Measurements from ENCODE around the gene SNRNP35. TPM values are rescaled to one million over a fixed set of nuclear protein-coding genes. Genes with fewer than 3 reads are reported as not detected.

SNRNP35 gene
- total RNA-seq, 1 experiment from 2014 or later, result 18.0 TPM

- intact Hi-C loops (cut with micrococcal nuclease), result no loop called here
- Mint-ChIP-seq H3K27me3 (ENCODE audit: insufficient read depth, unreplicated experiment) (no peaks in the 10 kb centered on the region), H3K4me3 (ENCODE audit: unreplicated experiment) (no peak overlapping the region), H3K27ac (ENCODE audit: low read depth, unreplicated experiment) (no peak overlapping the region), H3K4me1 (ENCODE audit: insufficient read depth, unreplicated experiment) (peaks cover 10% of the 10 kb centered on the region), H3K36me3 (ENCODE audit: insufficient read depth, unreplicated experiment) (peaks cover 69% of the 10 kb centered on the region), H3K9me3 (ENCODE audit: unreplicated experiment) (no peaks in the 10 kb centered on the region)
- no peak for DNase-seq (ENCODE audit: unreplicated experiment)
- BruUV-seq (replicated peaks), result no TSS peak
- ChIA-PET POLR2A (interaction anchor here (0.9 to 1.7 kb wide), 3 partner anchors 8 to 101 kb away, joined by 3 to 5 read pairs (median 3); partner anchors contain the start of gene SNRNP35), CTCF (interaction anchor here (0.5 to 0.7 kb wide), 3 partner anchors 16 to 334 kb away, joined by 3 read pairs; no protein-coding TSS in a partner anchor)
- TF ChIP-seq, protein P1, sequence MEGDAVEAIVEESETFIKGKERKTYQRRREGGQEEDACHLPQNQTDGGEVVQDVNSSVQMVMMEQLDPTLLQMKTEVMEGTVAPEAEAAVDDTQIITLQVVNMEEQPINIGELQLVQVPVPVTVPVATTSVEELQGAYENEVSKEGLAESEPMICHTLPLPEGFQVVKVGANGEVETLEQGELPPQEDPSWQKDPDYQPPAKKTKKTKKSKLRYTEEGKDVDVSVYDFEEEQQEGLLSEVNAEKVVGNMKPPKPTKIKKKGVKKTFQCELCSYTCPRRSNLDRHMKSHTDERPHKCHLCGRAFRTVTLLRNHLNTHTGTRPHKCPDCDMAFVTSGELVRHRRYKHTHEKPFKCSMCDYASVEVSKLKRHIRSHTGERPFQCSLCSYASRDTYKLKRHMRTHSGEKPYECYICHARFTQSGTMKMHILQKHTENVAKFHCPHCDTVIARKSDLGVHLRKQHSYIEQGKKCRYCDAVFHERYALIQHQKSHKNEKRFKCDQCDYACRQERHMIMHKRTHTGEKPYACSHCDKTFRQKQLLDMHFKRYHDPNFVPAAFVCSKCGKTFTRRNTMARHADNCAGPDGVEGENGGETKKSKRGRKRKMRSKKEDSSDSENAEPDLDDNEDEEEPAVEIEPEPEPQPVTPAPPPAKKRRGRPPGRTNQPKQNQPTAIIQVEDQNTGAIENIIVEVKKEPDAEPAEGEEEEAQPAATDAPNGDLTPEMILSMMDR (IDR thresholded peaks at IDR 0.05; ENCODE audit: unreplicated experiment), result no peak
These were observed 24.9 kb downstream of the SNRNP35 start for GRCh38 chr12:123482876-123483275.

DNA sequence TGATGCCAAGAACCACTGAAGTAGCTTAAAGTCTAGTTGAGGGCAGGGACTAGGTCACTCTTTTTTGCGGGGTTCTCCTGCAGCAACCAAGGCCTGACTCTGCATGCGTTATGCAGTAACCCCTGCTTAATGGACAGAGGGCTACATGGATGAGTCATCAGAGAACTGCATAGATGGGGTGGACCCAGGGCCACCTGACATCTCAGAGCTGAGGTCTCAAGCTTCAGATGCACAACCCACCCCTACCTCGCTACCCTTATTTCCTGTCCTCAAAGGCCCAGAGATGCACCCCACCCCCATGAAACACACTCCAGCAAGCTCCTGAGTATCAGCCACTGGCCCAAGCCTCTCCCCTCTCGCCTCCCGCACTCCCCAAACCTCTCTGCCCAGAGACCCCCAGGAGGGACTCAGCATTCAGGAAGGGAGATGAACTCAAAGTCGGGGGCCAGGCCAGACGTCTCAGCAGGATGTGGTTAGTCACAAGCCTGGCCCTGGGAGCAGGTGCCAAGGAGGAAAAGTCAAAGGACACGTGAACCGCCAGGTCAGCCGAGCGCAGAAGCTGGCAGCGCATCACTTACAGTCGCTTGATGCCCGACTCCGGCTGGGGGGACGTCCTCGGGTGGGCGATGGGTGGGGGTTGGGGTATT is 25.8 kb downstream of the SNRNP35 start:
- Mint-ChIP-seq H3K4me3 (ENCODE audit: unreplicated experiment) (no peak overlapping the region), H3K27me3 (ENCODE audit: insufficient read depth, unreplicated experiment) (no peaks in the 10 kb centered on the region), H3K36me3 (ENCODE audit: insufficient read depth, unreplicated experiment) (peaks cover 67% of the 10 kb centered on the region), H3K4me1 (ENCODE audit: insufficient read depth, unreplicated experiment) (peaks cover 7% of the 10 kb centered on the region), H3K27ac (ENCODE audit: low read depth, unreplicated experiment) (no peak overlapping the region), H3K9me3 (ENCODE audit: unreplicated experiment) (no peaks in the 10 kb centered on the region)
- intact Hi-C loops (cut with micrococcal nuclease), result no loop called here
- POLR2A ChIA-PET, result interaction anchor here (1.0 kb wide), 1 partner anchor 9 kb away, joined by 3 read pairs; no protein-coding TSS in a partner anchor
- DNase-seq (ENCODE audit: unreplicated experiment), result no peak
- no TSS peak for BruUV-seq (replicated peaks)
- CTCF ChIA-PET, result no interaction called here
- TF ChIP-seq, protein P1 (IDR thresholded peaks at IDR 0.05; ENCODE audit: unreplicated experiment), result no peak

DNA sequence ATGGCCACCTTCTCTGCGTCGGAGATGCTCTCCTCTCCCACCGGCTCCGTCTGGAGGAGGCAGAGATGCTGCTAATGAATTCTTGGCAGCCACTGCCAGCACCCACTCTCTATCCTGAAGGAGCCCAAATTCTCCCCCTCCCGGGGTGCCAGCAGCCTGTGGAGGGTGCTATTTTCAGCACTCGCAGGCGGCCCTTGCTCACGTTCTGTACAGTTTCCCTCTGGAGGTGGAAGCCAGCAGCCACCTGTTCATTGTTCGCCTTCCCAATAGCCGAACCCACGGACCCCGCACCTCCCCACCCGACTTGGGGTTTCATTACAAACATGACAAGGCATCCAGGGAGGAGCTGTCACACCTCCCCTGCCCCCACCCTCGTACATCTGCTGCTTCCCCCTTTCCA is 27.8 kb downstream of the SNRNP35 start:
- H3K4me1 Mint-ChIP-seq (ENCODE audit: insufficient read depth, unreplicated experiment), result no peaks in the 10 kb centered on the region

GRCh38 chr12:123487428-123487827 is 29.5 kb downstream of the SNRNP35 start:
- H3K27me3 Mint-ChIP-seq (ENCODE audit: insufficient read depth, unreplicated experiment), result no peaks in the 10 kb centered on the region
- CTCF ChIA-PET, result no interaction called here
- TF ChIP-seq, protein P1 (IDR thresholded peaks at IDR 0.05; ENCODE audit: unreplicated experiment), result no peak

More for the DNA sequence above, 27.8 kb downstream of the SNRNP35 start:
- no peak for DNase-seq (ENCODE audit: unreplicated experiment)
- BruUV-seq (replicated peaks), result no TSS peak
- no peak overlapping the region for H3K27ac Mint-ChIP-seq (ENCODE audit: low read depth, unreplicated experiment)
- H3K4me3 Mint-ChIP-seq (ENCODE audit: unreplicated experiment), result no peak overlapping the region
- intact Hi-C loops (cut with micrococcal nuclease), result no loop called here
- TF ChIP-seq, protein P1 (IDR thresholded peaks at IDR 0.05; ENCODE audit: unreplicated experiment), result no peak
- H3K9me3 Mint-ChIP-seq (ENCODE audit: unreplicated experiment), result no peaks in the 10 kb centered on the region
- H3K27me3 Mint-ChIP-seq (ENCODE audit: insufficient read depth, unreplicated experiment), result no peaks in the 10 kb centered on the region
- ChIA-PET POLR2A (interaction anchor here (0.6 to 0.7 kb wide), 2 partner anchors 11 to 19 kb away, joined by 3 read pairs; no protein-coding TSS in a partner anchor), CTCF (no interaction called here)
- peaks cover 55% of the 10 kb centered on the region for H3K36me3 Mint-ChIP-seq (ENCODE audit: insufficient read depth, unreplicated experiment)

More at GRCh38 chr12:123487428-123487827, 29.5 kb downstream of the SNRNP35 start:
- Mint-ChIP-seq H3K27ac (ENCODE audit: low read depth, unreplicated experiment) (no peak overlapping the region), H3K9me3 (ENCODE audit: unreplicated experiment) (no peaks in the 10 kb centered on the region), H3K4me3 (ENCODE audit: unreplicated experiment) (no peak overlapping the region), H3K4me1 (ENCODE audit: insufficient read depth, unreplicated experiment) (no peaks in the 10 kb centered on the region), H3K36me3 (ENCODE audit: insufficient read depth, unreplicated experiment) (peaks cover 44% of the 10 kb centered on the region)
- POLR2A ChIA-PET, result interaction anchor here (1.3 kb wide), 1 partner anchor 14 kb away, joined by 4 read pairs; no protein-coding TSS in a partner anchor
- no TSS peak for BruUV-seq (replicated peaks)
- no peak for DNase-seq (ENCODE audit: unreplicated experiment)
- intact Hi-C loops (cut with micrococcal nuclease), result no loop called here
